OCI-LY7 (cell line): ENCODE data around the gene KIAA0232. TPM values are rescaled to one million over a fixed set of nuclear protein-coding genes. Genes with fewer than 3 reads are reported as not detected.

Experiments used
- BruUV-seq: library from RNA; stranded (reverse); fragments of 400-500 nt; replicated peaks from 2 replicates; lab custom pipeline; 2021; lab: Mats Ljungman, UMichigan
- CTCF ChIA-PET: fragments of 300-600 bp; sonication (Branson Sonifier 250); formaldehyde crosslinking; loops from one replicate; lab custom pipeline; 2022; ENCODE audit warnings: antibody characterized with exemption; ENCODE audit not compliant: unreplicated experiment; lab: Charles Lee
- POLR2A ChIA-PET: fragments of 300-600 bp; sonication (Branson Sonifier 250); formaldehyde crosslinking; loops from one replicate; lab custom pipeline; 2022; ENCODE audit warnings: antibody characterized with exemption; lab: Charles Lee
- DNase-seq: peaks from one replicate; pipeline ENCODE4 v3.0.0-alpha.2; 2015; ENCODE audit warnings: low spot score
- H2AFZ ChIP-seq: fragments of 200-600 bp; sonication (generic), shearing (Covaris generic); 2 replicates; pipeline ENCODE4 v1.6.1; 2014; ENCODE audit warnings: mild to moderate bottlenecking, antibody characterized with exemption, low read length, moderate library complexity
- H3K27ac ChIP-seq: fragments of 200-600 bp; sonication (generic); 2 replicates; pipeline ENCODE4 v1.5.1; 2014; ENCODE audit warnings: mixed run types, low read depth, mild to moderate bottlenecking, moderate library complexity, low read length, inconsistent platforms; ENCODE audit not compliant: poor library complexity, severe bottlenecking
- H3K36me3 ChIP-seq: fragments of 200-600 bp; sonication (generic); 2 replicates; pipeline ENCODE4 v1.6.1; 2014; ENCODE audit warnings: mild to moderate bottlenecking, antibody characterized with exemption, low read length, moderate library complexity, mixed read lengths; ENCODE audit not compliant: insufficient read depth
- H3K4me1 ChIP-seq: fragments of 200-600 bp; sonication (generic); 2 replicates; pipeline ENCODE4 v1.5.1; 2014; ENCODE audit warnings: mild to moderate bottlenecking, low read length; ENCODE audit not compliant: insufficient read depth, poor library complexity, severe bottlenecking
- H3K4me2 ChIP-seq: fragments of 200-600 bp; sonication (generic); 2 replicates; pipeline ENCODE4 v1.6.1; 2014; ENCODE audit warnings: mild to moderate bottlenecking, low read length
- H3K4me3 ChIP-seq: fragments of 200-600 bp; sonication (generic); 2 replicates; pipeline ENCODE4 v1.5.1; 2014; ENCODE audit warnings: mild to moderate bottlenecking, low read depth, low read length; ENCODE audit not compliant: poor library complexity, severe bottlenecking
- H3K79me2 ChIP-seq: fragments of 200-600 bp; sonication (generic); 2 replicates; pipeline ENCODE4 v1.6.1; 2016; ENCODE audit warnings: low read depth, mild to moderate bottlenecking, low read length, moderate library complexity, mixed read lengths; ENCODE audit not compliant: insufficient read depth
- H3K9me2 ChIP-seq: fragments of 200-600 bp; sonication (generic); 2 replicates; pipeline ENCODE4 v1.6.1; 2016; ENCODE audit warnings: mild to moderate bottlenecking, low read length, mixed read lengths; ENCODE audit not compliant: insufficient read depth
- H3K9me3 ChIP-seq: fragments of 200-600 bp; sonication (generic); 2 replicates; pipeline ENCODE4 v1.6.1; 2014; ENCODE audit warnings: mild to moderate bottlenecking, mixed run types, low read length, mixed read lengths
- H4K20me1 ChIP-seq: fragments of 200-600 bp; sonication (generic); 2 replicates; pipeline ENCODE4 v1.6.1; 2014; ENCODE audit warnings: mild to moderate bottlenecking, antibody characterized with exemption, low read length, moderate library complexity, mixed read lengths; ENCODE audit not compliant: insufficient read depth
- CTCF ChIP-seq: fragments of 200-600 bp; sonication (generic); conservative IDR thresholded peaks from 2 replicates; pipeline ENCODE4 v1.5.1; 2014; ENCODE audit warnings: mild to moderate bottlenecking, antibody characterized with exemption, low read length, moderate library complexity, mixed read lengths
- EZH2phosphoT487 ChIP-seq: fragments of 200-600 bp; sonication (generic); IDR thresholded peaks from 2 replicates; pipeline ENCODE4 v1.6.1; 2018; ENCODE audit warnings: low read depth, borderline replicate concordance, mild to moderate bottlenecking, mixed run types, antibody characterized with exemption, low read length, moderate library complexity, mixed read lengths
- intact Hi-C: fragments of 100-400 bp; cut with micrococcal nuclease; formaldehyde crosslinking; loops from one replicate; pipeline ENCODE4 v1.10.0; 2022; ENCODE audit not compliant: unreplicated experiment
- total RNA-seq, 2 experiments: library from RNA; depleted of rRNA in 1 of 2; stranded (reverse); fragments of >200 nt in 1 of 2; shearing (Covaris generic) in 1 of 2; gene quantifications; 2 replicates each; pipeline ENCODE4 v1.2.3, GENCODE V29; 2014 to 2022

KIAA0232 gene
- total RNA-seq, 2 experiments from 2014 or later = 7.5 to 13.5 TPM

GRCh38 chr4:6907658-6908191 lies 125.2 kb downstream of the KIAA0232 start:
- H3K9me3 ChIP-seq = no peaks in the 10 kb centered on the region
- POLR2A ChIA-PET = interaction anchor here (0.9 to 2.2 kb wide), 4 partner anchors 13 to 163 kb away, joined by 3 to 8 read pairs (median 6); no protein-coding TSS in a partner anchor
- H4K20me1 ChIP-seq = no peaks in the 10 kb centered on the region
- no peak overlapping the region for H3K27ac ChIP-seq
- H3K79me2 ChIP-seq = no peaks in the 10 kb centered on the region
- H2AFZ ChIP-seq = no peak overlapping the region
- TF ChIP-seq EZH2phosphoT487 (no peak), CTCF (peak; percentile 73)
- DNase-seq = peak; percentile 37
- H3K4me3 ChIP-seq = no peak overlapping the region
- intact Hi-C loops = loop anchor here (5.0 kb wide), 1 partner anchor 65 kb away; no protein-coding TSS in a partner anchor
- no peaks in the 10 kb centered on the region for H3K36me3 ChIP-seq
- CTCF ChIA-PET = interaction anchor here (0.8 kb wide), 1 partner anchor 64 kb away, joined by 3 read pairs; no protein-coding TSS in a partner anchor
- no TSS peak for BruUV-seq
- no peak overlapping the region for H3K4me2 ChIP-seq
- H3K4me1 ChIP-seq = peaks cover 38% of the 10 kb centered on the region
- no peaks in the 10 kb centered on the region for H3K9me2 ChIP-seq

- no peak for TF ChIP-seq CTCF
- TF ChIP-seq EZH2phosphoT487 = no peak
- no peaks in the 10 kb centered on the region for H3K79me2 ChIP-seq
- POLR2A ChIA-PET = interaction anchor here (0.6 to 2.2 kb wide), 13 partner anchors 14 to 334 kb away, joined by 3 to 8 read pairs (median 4); partner anchors contain the start of genes GRPEL1 and MAN2B2
- no peaks in the 10 kb centered on the region for H4K20me1 ChIP-seq
- H3K4me3 ChIP-seq = peak overlapping the region; percentile 73
- no peaks in the 10 kb centered on the region for H3K9me2 ChIP-seq
- H2AFZ ChIP-seq = peak overlapping the region; percentile 86; the same call in 1 of the 2 replicates
- peaks cover 39% of the 10 kb centered on the region for H3K4me1 ChIP-seq
- H3K4me2 ChIP-seq = peak overlapping the region; percentile 95
- no TSS peak for BruUV-seq
- CTCF ChIA-PET = interaction anchor here (0.6 to 1.5 kb wide), 4 partner anchors 9 to 162 kb away, joined by 3 to 5 read pairs (median 3); a partner anchor contains a TSS
- H3K27ac ChIP-seq = peak overlapping the region; percentile 77
- intact Hi-C loops = loop anchor here (1.0 to 5.0 kb wide), 4 partner anchors 64 to 160 kb away; partner anchors contain the start of gene GRPEL1
- H3K9me3 ChIP-seq = no peaks in the 10 kb centered on the region
- no peaks in the 10 kb centered on the region for H3K36me3 ChIP-seq
- DNase-seq = no peak
Measured at GRCh38 chr4:6908432-6909112, 126.0 kb downstream of the KIAA0232 start.
